ENCODE data around the gene TOP2A.

GRCh38 chr17:40418428-40418706 is 671 bp upstream of the TOP2A start:
- TF ChIP-seq SUZ12 (IDR thresholded peaks at IDR 0.05; ENCODE audit: extremely low read depth, insufficient read depth, insufficient read length) (no peak), YY1 (IDR thresholded peaks at IDR 0.05; ENCODE audit: insufficient read depth, insufficient read length) (no peak)

Measured in NT2/D1 (cell line).